ENCODE results near the gene PCDHGA8.
"Not testable (repeated sequence)": the region's sequence is repeated elsewhere in the genome, so short reads cannot be mapped to it uniquely, and the experiment has no call there.

Gene PCDHGA8

GRCh38 chr5:141411575-141411974 lies 19.1 kb downstream of the PCDHGA8 start:
- no peak for DNase-seq (ENCODE audit: low read depth)
- H3K4me3 ChIP-seq (ENCODE audit: low read length) = no peak overlapping the region
- no peak for TF ChIP-seq CTCF (conservative IDR thresholded peaks at IDR 0.05; ENCODE audit: low read depth, low read length)

- no peak for DNase-seq (ENCODE audit: low read depth)
- TF ChIP-seq CTCF (conservative IDR thresholded peaks at IDR 0.05; ENCODE audit: low read depth, low read length) = peak; percentile 67
- peak within 1 kb of the TSS; percentile 54 for H3K4me3 ChIP-seq (ENCODE audit: low read length)
These were observed 20.6 kb downstream of the PCDHGA8 start, which contains the start of gene PCDHGA10 for GRCh38 chr5:141412854-141413539. TSS of gene PCDHGA10 (plus strand) at chr5:141412987. CDS start at chr5:141413176, 189 bp downstream.

GRCh38 chr5:141413540-141414069 lies 21.2 kb downstream of the PCDHGA8 start:
- DNase-seq (ENCODE audit: low read depth) = no peak
- no peak for TF ChIP-seq CTCF (conservative IDR thresholded peaks at IDR 0.05; ENCODE audit: low read depth, low read length)
- H3K4me3 ChIP-seq (ENCODE audit: low read length) = peak overlapping the region; percentile 54

GRCh38 chr5:141414548-141415274 lies 22.3 kb downstream of the PCDHGA8 start:
- H3K4me3 ChIP-seq (ENCODE audit: low read length); DNase-seq (ENCODE audit: low read depth): not testable (repeated sequence)

GRCh38 chr5:141415275-141415618 lies 22.8 kb downstream of the PCDHGA8 start:
- DNase-seq (ENCODE audit: low read depth); H3K4me3 ChIP-seq (ENCODE audit: low read length): not testable (repeated sequence)

GRCh38 chr5:141417494-141418172 lies 25.2 kb downstream of the PCDHGA8 start, which contains the start of gene PCDHGB7:
TSS of gene PCDHGB7 (plus strand) at chr5:141417677. CDS start at chr5:141417860, 183 bp downstream.
- H3K4me3 ChIP-seq (ENCODE audit: low read length) = peak within 1 kb of the TSS; percentile 47
- not testable (repeated sequence) for DNase-seq (ENCODE audit: low read depth)
- peak; percentile 86 for TF ChIP-seq CTCF (conservative IDR thresholded peaks at IDR 0.05; ENCODE audit: low read depth, low read length)

- no peak overlapping the region for H3K4me3 ChIP-seq (ENCODE audit: low read length)
- no peak for DNase-seq (ENCODE audit: low read depth)
- no peak for TF ChIP-seq CTCF (conservative IDR thresholded peaks at IDR 0.05; ENCODE audit: low read depth, low read length)
These were observed 26.8 kb downstream of the PCDHGA8 start for GRCh38 chr5:141419074-141419880.
